AG09309 (cell line): ENCODE measurements around the gene EEF1AKMT4.
A peak's percentile ranks its signal among the peaks of the same experiment; 100 is the strongest.

ENCODE experiments used
- DNase-seq: peaks from one replicate; pipeline ENCODE4 v3.0.0-alpha.2; 2010; ENCODE audit warnings: low read depth
- H3K4me3 ChIP-seq: 2 replicates; pipeline ENCODE4 v1.5.1; 2011; ENCODE audit warnings: mild to moderate bottlenecking, low read depth, low read length, moderate library complexity; ENCODE audit not compliant: control insufficient read depth
- CTCF ChIP-seq: IDR thresholded peaks from 2 replicates; pipeline ENCODE4 v1.5.1; 2011; ENCODE audit warnings: mild to moderate bottlenecking, low read depth, low read length, inconsistent platforms; ENCODE audit not compliant: insufficient read depth, control insufficient read depth; ENCODE audit errors: missing control alignments

EEF1AKMT4 gene

GRCh38 chr3:184272269-184272668, 22.8 kb downstream of the EEF1AKMT4 start:
- no peak overlapping the region for H3K4me3 ChIP-seq
- no peak for TF ChIP-seq CTCF
- DNase-seq, result no peak

- TF ChIP-seq CTCF, result no peak
- H3K4me3 ChIP-seq, result no peak overlapping the region
- DNase-seq, result no peak
These were observed 25.9 kb downstream of the EEF1AKMT4 start for GRCh38 chr3:184275381-184275701.

- no peak within 1 kb of the TSS for H3K4me3 ChIP-seq
- DNase-seq, result no peak
- TF ChIP-seq CTCF, result no peak
These were observed 26.8 kb downstream of the EEF1AKMT4 start, which contains the start of gene ECE2 for GRCh38 chr3:184275961-184276910. TSS of gene ECE2 (plus strand) at chr3:184276022. CDS start at chr3:184276154, 132 bp downstream.

- TF ChIP-seq CTCF, result no peak
- no peak for DNase-seq
These were observed 27.9 kb downstream of the EEF1AKMT4 start for GRCh38 chr3:184277366-184277765.

GRCh38 chr3:184282941-184283340, 33.5 kb downstream of the EEF1AKMT4 start:
- DNase-seq, result no peak
- TF ChIP-seq CTCF, result no peak
- H3K4me3 ChIP-seq, result no peak overlapping the region

More at GRCh38 chr3:184277366-184277765, 27.9 kb downstream of the EEF1AKMT4 start:
- no peak overlapping the region for H3K4me3 ChIP-seq

DNA sequence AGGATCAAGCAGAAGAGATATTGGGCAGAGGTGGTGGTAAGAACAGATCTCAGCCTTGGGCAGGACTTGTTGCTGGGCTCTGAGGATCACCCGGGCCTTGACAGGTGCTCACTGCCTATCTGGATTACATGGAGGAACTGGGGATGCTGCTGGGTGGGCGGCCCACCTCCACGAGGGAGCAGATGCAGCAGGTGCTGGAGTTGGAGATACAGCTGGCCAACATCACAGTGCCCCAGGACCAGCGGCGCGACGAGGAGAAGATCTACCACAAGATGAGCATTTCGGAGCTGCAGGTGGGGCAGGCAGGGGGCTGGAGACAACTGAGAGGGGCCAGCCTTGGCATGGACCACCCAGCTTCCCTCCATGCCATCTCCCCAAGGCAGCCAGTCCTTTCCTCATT, 34.2 kb downstream of the EEF1AKMT4 start:
- no peak for DNase-seq
- H3K4me3 ChIP-seq, result no peak overlapping the region
- no peak for TF ChIP-seq CTCF

DNA sequence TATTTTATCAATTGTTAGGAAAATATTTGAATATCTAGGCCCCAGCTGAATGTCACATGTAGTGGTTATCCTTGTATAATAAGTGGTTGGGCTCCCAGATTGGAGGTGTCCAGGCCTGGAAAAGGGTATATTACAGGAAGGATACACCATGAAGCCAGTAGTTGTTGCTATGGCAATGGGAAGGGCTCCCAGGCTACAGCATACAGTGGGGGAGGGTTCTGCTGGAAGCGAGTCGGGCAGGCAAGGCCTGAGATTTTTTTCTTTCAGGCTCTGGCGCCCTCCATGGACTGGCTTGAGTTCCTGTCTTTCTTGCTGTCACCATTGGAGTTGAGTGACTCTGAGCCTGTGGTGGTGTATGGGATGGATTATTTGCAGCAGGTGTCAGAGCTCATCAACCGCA, 35.2 kb downstream of the EEF1AKMT4 start:
- peak; percentile 58 for TF ChIP-seq CTCF
- DNase-seq, result peak; percentile 34
- no peak overlapping the region for H3K4me3 ChIP-seq
